GM18498 (cell line): Measurements from ENCODE around the gene MACROH2A1.

ENCODE experiments used
- ATAC-seq: cut with Tn5 transposase; IDR thresholded peaks from one replicate; pipeline ENCODE4 v1.9.1; 2021; ENCODE audit warnings: mild to moderate bottlenecking, moderate library complexity; ENCODE audit not compliant: unreplicated experiment

The MACROH2A1 gene

DNA sequence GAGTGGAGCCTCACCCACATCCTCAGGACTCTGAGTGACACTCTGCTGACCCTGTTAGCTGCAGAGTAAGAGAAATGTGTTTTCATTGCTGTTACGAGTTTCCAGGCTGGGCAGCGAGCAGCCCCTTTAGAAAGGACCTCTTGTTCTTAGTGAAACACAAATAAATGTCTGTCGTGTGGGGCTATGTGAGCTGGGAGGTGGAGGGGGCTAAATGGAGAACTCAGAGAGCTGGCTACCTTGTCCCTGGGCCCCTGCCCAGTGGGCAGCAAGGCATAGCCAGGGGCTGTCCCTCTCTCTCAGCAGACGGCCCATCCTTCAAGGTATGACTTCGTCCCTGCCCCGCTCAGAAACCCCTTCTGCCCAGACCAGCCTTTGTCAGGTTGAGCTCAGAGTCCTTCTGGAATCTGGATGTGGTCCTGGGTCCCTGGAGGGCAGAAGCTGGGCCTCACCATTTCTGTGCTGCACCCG is 38.0 kb upstream of the MACROH2A1 start:
- ATAC-seq: no peak

DNA sequence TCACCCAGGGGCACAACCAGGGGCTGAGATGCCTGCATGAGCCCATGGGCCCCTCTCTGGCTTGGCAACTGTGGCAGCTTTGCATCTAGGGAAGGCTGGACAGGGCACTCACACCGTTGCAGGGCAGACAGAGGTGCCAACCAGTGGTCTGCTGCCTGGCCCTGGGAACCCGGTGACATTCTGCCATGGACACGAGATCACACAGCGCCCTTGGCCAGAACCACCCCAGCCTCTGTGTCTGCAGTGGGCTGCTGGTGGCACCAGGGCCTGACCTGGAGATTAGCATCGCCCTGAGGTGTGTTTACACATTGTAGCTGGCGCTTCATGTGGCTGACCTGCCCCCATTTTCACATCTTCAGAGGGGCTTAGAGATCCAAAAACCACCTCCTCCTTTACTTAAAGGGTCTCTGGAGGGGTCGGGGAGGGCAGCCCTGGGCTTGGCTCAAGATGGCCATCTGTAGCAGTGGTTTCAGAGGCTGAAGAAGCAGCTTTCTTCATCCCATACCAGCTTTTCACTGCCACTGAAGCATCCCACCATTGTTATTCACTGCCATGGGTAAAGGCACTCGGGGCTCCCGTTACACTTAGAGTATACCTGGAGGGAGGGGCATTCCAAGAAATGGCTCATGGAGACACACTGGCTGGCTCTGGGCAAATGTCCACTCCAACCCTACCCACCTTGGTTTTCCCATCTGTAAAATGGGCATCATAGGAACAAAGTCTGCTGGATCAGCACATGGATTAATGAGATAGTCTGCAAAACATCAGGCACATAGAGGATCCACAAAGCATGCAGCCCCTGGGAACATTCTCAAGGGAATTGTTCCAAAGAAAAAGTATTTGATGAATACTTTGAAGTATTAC is 36.7 kb upstream of the MACROH2A1 start:
- no peak for ATAC-seq

DNA sequence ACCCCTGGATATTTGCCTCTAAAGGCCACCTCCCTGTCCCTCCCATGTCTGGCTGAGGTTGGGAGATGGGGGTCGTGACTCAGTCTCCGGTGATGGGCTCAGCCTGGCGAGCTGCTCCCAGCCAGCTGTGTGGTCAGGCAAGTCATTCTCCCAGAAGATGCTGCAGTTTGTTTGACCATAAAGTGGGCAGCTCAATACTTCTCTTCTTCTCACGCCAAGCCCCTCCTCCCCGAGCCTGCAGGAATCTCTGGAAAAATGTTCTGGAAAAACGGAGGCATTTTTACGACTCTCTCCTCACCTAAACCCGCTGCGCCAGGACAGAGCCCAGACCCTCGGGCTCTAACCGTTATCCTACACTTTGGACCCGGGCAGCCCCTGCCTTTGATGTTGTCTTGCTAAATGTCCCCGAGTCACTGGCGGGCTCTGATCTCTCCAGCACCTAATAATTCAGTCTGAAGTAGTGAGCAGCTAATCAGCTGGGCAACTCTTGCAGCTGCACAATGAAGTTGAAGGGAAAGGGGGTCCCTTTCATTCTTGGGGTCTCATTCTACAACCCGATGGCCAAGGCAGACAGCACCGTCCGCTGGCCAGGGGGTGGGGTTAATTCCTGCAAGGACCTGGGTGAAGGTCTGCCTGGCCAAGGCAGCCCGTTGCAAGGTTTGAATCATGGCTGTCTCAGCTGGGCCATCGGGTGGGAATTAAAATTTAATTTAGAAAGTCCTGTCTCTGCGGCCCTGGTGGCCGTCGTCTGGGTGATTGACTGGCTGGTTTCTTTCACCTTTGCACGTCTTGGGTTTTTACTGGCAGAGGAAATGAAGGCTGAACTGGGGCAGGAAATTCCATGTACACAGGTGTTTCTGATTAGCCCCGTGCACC is 35.8 kb upstream of the MACROH2A1 start:
- ATAC-seq: no peak

- ATAC-seq: no peak
Observed at GRCh38 chr5:135433681-135434426, 34.8 kb upstream of the MACROH2A1 start.

GRCh38 chr5:135432113-135432512 is 33.1 kb upstream of the MACROH2A1 start:
- no peak for ATAC-seq

DNA sequence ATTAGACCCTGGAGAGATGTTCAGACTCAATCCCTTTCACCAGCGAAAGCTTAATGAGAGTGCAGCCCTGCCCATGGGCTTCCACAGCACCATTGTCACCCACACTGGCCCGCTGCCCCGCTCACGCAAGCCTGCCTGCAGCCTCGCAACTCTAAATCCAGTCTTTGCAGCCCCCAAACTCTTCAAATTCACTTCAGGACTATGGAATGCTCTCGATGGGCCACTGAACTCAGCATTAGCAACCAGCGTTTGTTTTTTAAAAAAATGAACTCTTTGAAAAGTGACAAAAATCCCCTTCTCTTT is 31.1 kb upstream of the MACROH2A1 start:
- ATAC-seq: no peak

DNA sequence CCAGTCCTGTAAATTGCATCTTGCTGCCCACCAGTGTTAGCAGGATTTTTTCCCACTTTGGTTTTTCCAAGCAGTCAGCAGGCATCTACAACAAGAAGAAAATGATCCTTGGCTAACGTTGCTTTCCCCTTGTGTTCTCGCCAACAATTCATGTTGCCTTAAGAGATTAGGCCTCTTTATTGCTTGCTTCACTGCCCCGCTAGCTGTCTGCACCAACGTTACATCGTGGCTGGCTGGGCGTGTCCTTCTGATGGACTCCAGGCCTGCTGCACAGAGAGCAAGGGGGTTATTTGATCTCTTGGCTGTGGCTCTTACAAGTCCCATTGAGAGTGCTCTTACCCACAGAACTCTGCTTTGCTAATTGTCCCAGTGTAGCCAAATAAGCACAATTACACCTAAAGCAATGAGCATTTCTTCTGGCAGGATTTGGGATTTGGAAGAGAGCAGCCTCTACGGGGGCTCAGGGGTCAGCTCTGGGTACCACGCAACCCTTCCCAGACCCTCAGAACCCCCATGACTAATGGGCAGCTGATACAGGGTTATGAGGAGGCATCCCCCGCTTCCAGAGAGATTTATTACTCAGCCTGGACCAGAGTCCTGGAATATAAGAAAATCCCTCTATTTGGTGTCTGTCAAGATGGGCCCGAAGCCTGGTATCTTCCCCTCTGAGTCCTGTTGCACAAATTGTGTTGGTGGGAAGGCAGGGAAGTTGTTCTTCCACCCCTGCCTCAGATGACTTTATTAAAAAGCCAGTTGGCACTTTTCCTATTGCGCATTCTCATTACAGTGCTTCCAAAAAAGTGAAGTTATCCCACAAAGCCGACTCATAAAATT is 30.5 kb upstream of the MACROH2A1 start:
- ATAC-seq: no peak

- ATAC-seq: no peak
Observed at GRCh38 chr5:135428586-135428985, 29.6 kb upstream of the MACROH2A1 start.

DNA sequence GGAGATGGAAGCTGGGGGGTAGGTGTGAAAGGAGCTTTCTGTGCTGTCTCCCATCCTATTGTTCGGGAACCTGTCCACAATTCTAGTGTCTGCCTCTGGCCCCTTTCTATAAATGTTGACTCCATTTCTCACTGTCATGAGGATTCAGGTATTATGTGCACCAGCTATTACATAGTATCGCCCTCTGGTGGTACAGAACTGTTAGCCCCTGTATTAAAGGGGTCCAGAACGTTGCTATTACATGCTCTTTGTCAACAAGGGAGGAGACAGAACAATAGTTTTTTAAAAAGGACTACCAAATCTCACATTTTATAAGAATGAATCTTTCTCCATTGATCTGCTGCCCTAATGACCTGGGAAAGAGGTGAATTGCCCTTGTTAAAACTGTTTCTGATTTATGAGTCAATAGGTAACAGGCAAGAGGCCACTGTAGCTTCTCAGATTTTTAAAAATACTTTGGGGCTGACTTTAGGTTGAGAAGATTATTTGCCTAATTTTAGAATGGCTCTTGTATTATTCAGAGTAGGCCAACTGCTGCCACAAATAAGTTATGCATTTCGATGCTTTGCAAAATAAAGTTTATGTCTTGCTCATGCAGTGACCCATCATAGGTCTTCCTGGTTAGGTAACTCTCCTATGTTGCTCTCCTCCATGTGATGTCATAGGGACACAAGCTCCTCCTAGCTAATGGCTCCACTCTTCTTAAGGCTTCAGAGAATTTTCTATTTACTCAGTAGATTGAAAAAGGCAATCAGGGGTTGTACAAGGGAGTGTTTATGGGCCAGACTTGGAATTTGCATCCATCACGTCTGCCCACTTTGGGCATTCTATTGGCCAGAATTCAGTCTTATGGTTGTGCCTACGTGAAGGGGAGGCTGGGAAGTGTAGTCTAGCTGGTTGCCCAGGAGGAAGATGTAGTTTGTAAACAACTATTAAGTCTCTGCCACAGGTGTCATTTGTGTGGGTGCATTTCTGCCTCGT is 27.4 kb upstream of the MACROH2A1 start:
- peak; percentile 91 for ATAC-seq

DNA sequence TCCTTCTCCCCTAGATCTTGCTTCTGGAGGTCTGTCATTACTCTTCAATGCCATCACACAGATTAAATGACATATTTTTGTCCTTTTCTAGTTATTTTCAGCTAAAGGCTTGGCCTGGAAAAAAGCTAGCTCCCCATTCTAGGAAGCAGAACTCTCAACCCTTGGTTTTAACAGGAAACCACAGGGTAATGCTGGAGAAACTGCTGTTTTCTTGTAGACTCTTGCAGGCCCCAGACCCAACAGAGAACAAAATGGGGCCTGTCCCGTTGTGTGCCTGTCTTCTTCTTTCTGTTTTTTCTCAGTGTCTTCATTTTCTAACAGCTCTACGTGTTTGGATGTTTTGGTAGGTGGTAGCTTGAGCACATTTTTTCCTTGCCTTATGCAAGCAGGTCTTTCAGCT is 26.6 kb upstream of the MACROH2A1 start:
- ATAC-seq: no peak

GRCh38 chr5:135423846-135424168 is 24.8 kb upstream of the MACROH2A1 start:
- ATAC-seq: no peak

GRCh38 chr5:135423146-135423845 is 24.3 kb upstream of the MACROH2A1 start:
- ATAC-seq: no peak

GRCh38 chr5:135422419-135422818 is 23.4 kb upstream of the MACROH2A1 start:
- no peak for ATAC-seq

DNA sequence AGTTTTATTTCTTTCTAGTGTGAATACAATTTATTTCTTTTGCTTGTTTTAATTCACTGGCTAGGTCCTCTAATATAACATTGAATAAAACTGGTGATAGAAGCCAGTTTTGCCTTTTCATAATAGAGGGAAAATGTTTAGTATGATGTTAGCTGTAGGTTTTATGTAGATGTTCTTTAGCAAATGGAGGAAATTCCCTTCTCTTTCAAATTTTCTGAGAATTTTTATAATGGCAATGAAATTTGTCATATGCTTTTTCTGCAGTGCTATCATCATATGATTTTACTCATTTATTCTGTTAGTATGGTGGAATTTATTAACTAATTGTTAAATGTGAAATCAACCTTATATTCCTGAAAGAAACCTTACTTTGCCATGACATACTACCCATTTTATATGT is 18.1 kb upstream of the MACROH2A1 start:
- no peak for ATAC-seq

GRCh38 chr5:135405082-135405481 is 6.1 kb upstream of the MACROH2A1 start:
- ATAC-seq: no peak

GRCh38 chr5:135402031-135402430 is 3.0 kb upstream of the MACROH2A1 start:
- ATAC-seq: no peak

GRCh38 chr5:135400866-135401265 is 1.8 kb upstream of the MACROH2A1 start:
- ATAC-seq: no peak

DNA sequence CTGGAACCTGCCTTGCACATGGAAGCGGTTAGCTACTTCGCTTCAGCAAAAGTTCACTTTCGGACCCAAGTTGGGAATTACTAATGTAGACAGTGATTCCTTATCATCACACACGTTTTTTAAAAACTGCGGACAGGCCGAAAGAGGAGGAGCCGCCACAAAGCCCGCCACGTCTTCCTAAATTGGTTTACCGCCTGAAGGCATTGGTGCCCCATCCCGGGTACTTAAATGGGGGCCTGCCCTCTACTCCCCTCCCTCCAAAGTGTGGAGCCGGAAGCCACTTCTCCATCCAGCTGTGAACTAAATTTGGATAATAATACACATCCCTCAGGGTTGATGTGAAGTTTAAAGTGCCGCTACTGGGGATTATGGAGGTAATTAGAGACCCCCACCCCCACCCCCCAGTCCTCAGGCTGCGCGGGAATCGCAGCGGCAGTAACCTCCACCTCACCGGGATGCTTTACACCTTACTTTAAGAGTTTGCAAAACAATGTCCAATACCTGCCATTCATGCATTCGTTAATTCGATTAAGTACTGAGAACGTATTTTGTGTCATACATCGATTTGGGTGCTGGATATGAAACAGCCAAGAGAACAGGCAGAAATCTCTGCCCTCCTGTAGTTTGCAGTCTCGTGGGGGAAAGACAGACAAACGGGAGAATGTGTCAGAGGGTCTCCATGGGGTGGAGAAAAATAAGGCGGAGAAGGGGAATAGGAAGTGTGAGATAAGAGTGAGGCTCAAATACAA is 937 bp upstream of the MACROH2A1 start:
- ATAC-seq: no peak
